K562 (cell line): ENCODE measurements around the gene ANTKMT. TPM values are rescaled to one million over a fixed set of nuclear protein-coding genes. Genes with fewer than 3 reads are reported as not detected.
A peak's percentile ranks its signal among the peaks of the same experiment; 100 is the strongest.

Experiments used
- CBX2 ChIP-seq: fragments of 200-600 bp; sonication (generic); IDR thresholded peaks from one replicate; pipeline ENCODE4 v1.6.1; 2012; ENCODE audit warnings: mild to moderate bottlenecking, low read length, inconsistent platforms; ENCODE audit not compliant: insufficient read depth, poor library complexity, severe bottlenecking
- DIDO1 ChIP-seq: fragments of 450-650 bp; IDR thresholded peaks from 2 replicates; pipeline ENCODE4 v1.6.1; 2016; ENCODE audit warnings: low read depth, missing biosample characterization, missing genetic modification characterization
- ETS2 ChIP-seq: IDR thresholded peaks from 2 replicates; pipeline ENCODE4 v1.6.1; 2016; ENCODE audit warnings: borderline replicate concordance, missing genetic modification characterization, mild to moderate bottlenecking, moderate library complexity, missing compliant biosample characterization; ENCODE audit not compliant: poor library complexity, severe bottlenecking
- NCOR1 ChIP-seq: fragments of 450-650 bp; IDR thresholded peaks from 2 replicates; pipeline ENCODE4 v1.6.1; 2016; ENCODE audit warnings: mild to moderate bottlenecking, moderate library complexity
- POLR2B ChIP-seq: fragments of 450-650 bp; IDR thresholded peaks from 2 replicates; pipeline ENCODE4 v1.6.1; 2018; ENCODE audit warnings: low read depth; ENCODE audit not compliant: partially characterized antibody
- TBP ChIP-seq: optimal IDR thresholded peaks from 2 replicates; pipeline ENCODE3; 2011; ENCODE audit warnings: low read depth, low read length, improper control_type of control experiment
- ZNF586 ChIP-seq: fragments of 450-650 bp; formaldehyde crosslinking; conservative IDR thresholded peaks from 2 replicates; pipeline ENCODE4 v1.4.0; 2020; ENCODE audit warnings: mild to moderate bottlenecking, moderate library complexity
- polyA plus RNA-seq, 8 experiments: library from polyadenylated mRNA; depleted of rRNA in 4 of 8; stranded (reverse) in 5 of 8; unstranded in 3 of 8; fragments of >200 nt; fragmentation: Nextera tagmentation in 2 of 8; fragmentation: Illumina TruSeq in 1 of 8; extraction: Ambion mirVana in 2 of 8; extraction: Trizol in 1 of 8; gene quantifications; 2 replicates each; pipeline versions ENCODE4 v1.2.1 to v1.2.3, GENCODE V29; 2011 to 2014; ENCODE audit warnings: inconsistent platforms in 1 of 8, missing spikeins in 1 of 8
- total RNA-seq, 7 experiments: library from RNA; depleted of rRNA in 6 of 7; stranded (reverse); fragments of >200 nt in 6 of 7; fragmentation: Illumina TruSeq in 2 of 7; extraction: Trizol in 2 of 7; gene quantifications; 2 replicates each; pipeline versions ENCODE4 v1.2.1 to v1.2.3, GENCODE V29; 2011 to 2021; ENCODE audit warnings: low replicate concordance in 1 of 7
- TF ChIP-seq, protein P1 (sequence below), 2 experiments: fragments of 450-650 bp in 1 of 2; IDR thresholded peaks; 2 replicates each; pipeline ENCODE4 v1.6.1; 2011 to 2017; ENCODE audit warnings: low read depth in 2 of 2, antibody characterized with exemption in 1 of 2, borderline replicate concordance in 1 of 2, low read length in 1 of 2, mild to moderate bottlenecking in 1 of 2, mixed read lengths in 1 of 2; ENCODE audit not compliant: control insufficient read depth in 1 of 2
- TF ChIP-seq, protein P2 (sequence below): fragments of 250-450 bp; sonication (Bioruptor Pico); IDR thresholded peaks from 2 replicates; pipeline ENCODE4 v1.4.0; 2020
- TF ChIP-seq, protein P3 (sequence below): sonication (generic); formaldehyde crosslinking; IDR thresholded peaks from 2 replicates; pipeline ENCODE4 v1.8.1; 2023; ENCODE audit warnings: mild to moderate bottlenecking, missing genetic modification reagents
- TF ChIP-seq, protein P4 (sequence below): sonication (generic); formaldehyde crosslinking; IDR thresholded peaks from 2 replicates; pipeline ENCODE4 v1.8.1; 2022; ENCODE audit warnings: missing genetic modification reagents
- TF ChIP-seq, protein P5 (sequence below): fragments of 450-650 bp; IDR thresholded peaks from 2 replicates; pipeline ENCODE4 v1.6.1; 2017; ENCODE audit warnings: mild to moderate bottlenecking, moderate library complexity
- TF ChIP-seq, protein P6 (sequence below), 3 experiments: IDR thresholded peaks in 2 of 3; conservative IDR thresholded peaks in 1 of 3; 2 replicates each; pipeline ENCODE4 v1.5.1; 2011 to 2012; ENCODE audit warnings: low read length in 3 of 3, mild to moderate bottlenecking in 3 of 3, control low read depth in 2 of 3, improper control_type of control experiment in 1 of 3, inconsistent platforms in 1 of 3, low read depth in 1 of 3, mixed read lengths in 1 of 3, moderate library complexity in 1 of 3; ENCODE audit not compliant: insufficient read depth in 2 of 3

Gene ANTKMT
- total and polyA plus RNA-seq, 9 of the 15 experiments (the other 6 are each of a cell fraction or from before 2014, with no cell fraction given), result 0.58 to 217 (median 19.1) TPM

DNA sequence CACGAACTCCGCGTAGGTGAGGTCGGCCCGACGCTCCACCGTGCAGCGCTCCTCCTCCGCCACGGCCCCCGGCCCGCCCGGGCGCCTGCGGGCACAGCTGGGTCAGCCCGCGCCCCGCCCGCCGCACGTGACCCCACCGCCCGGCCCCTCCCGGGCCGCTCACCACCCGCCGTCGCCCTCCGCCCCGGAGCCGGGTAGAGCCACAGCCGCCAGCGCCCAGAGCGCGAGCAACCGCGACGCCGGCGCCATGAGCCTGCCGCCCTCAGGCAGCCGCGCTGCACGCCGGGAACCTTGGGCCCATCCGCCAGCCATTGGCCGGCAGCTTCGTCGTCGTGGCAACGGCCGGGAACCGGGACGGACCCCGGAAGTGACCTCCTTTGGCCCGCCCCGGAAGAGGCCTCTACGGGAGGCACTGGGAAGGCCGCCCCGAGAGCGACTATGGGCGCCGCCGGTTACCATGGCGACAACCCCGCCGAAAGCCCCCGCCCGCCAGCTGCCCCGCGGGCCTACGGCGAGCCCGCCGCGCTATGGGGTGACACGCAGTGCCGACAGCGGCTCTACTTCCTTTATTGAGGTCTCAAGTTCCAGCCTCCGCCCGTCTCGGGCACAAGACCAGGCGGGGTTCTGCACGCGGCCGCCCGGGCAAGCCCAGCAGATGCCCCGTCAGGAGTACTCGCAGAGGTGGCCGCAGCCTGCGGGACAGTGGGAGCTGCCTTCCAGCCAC, 36.7 kb upstream of the ANTKMT start, which contains the start of gene JMJD8 (continued):
- TF ChIP-seq, protein P1, sequence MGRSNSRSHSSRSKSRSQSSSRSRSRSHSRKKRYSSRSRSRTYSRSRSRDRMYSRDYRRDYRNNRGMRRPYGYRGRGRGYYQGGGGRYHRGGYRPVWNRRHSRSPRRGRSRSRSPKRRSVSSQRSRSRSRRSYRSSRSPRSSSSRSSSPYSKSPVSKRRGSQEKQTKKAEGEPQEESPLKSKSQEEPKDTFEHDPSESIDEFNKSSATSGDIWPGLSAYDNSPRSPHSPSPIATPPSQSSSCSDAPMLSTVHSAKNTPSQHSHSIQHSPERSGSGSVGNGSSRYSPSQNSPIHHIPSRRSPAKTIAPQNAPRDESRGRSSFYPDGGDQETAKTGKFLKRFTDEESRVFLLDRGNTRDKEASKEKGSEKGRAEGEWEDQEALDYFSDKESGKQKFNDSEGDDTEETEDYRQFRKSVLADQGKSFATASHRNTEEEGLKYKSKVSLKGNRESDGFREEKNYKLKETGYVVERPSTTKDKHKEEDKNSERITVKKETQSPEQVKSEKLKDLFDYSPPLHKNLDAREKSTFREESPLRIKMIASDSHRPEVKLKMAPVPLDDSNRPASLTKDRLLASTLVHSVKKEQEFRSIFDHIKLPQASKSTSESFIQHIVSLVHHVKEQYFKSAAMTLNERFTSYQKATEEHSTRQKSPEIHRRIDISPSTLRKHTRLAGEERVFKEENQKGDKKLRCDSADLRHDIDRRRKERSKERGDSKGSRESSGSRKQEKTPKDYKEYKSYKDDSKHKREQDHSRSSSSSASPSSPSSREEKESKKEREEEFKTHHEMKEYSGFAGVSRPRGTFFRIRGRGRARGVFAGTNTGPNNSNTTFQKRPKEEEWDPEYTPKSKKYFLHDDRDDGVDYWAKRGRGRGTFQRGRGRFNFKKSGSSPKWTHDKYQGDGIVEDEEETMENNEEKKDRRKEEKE (IDR thresholded peaks at IDR 0.05; ENCODE audit: borderline replicate concordance in 1 of 2, control insufficient read depth in 1 of 2, low read depth in 2 of 2, low read length in 1 of 2), result no peak
- TF ChIP-seq, protein P2, sequence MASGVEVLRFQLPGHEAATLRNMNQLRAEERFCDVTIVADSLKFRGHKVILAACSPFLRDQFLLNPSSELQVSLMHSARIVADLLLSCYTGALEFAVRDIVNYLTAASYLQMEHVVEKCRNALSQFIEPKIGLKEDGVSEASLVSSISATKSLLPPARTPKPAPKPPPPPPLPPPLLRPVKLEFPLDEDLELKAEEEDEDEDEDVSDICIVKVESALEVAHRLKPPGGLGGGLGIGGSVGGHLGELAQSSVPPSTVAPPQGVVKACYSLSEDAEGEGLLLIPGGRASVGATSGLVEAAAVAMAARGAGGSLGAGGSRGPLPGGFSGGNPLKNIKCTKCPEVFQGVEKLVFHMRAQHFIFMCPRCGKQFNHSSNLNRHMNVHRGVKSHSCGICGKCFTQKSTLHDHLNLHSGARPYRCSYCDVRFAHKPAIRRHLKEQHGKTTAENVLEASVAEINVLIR (CRISPR knock-in tag), result peak; percentile 79
- TF ChIP-seq TBP, result peak; percentile 79
- TF ChIP-seq, protein P3, sequence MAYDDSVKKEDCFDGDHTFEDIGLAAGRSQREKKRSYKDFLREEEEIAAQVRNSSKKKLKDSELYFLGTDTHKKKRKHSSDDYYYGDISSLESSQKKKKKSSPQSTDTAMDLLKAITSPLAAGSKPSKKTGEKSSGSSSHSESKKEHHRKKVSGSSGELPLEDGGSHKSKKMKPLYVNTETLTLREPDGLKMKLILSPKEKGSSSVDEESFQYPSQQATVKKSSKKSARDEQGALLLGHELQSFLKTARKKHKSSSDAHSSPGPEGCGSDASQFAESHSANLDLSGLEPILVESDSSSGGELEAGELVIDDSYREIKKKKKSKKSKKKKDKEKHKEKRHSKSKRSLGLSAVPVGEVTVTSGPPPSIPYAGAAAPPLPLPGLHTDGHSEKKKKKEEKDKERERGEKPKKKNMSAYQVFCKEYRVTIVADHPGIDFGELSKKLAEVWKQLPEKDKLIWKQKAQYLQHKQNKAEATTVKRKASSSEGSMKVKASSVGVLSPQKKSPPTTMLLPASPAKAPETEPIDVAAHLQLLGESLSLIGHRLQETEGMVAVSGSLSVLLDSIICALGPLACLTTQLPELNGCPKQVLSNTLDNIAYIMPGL (CRISPR knock-in tag), result no peak; the same call in 1 of the 2 replicates
- TF ChIP-seq NCOR1, result no peak
- peak; percentile 58 for TF ChIP-seq POLR2B
- TF ChIP-seq ZNF586 (CRISPR knock-in tag), result no peak
- TF ChIP-seq, protein P4, sequence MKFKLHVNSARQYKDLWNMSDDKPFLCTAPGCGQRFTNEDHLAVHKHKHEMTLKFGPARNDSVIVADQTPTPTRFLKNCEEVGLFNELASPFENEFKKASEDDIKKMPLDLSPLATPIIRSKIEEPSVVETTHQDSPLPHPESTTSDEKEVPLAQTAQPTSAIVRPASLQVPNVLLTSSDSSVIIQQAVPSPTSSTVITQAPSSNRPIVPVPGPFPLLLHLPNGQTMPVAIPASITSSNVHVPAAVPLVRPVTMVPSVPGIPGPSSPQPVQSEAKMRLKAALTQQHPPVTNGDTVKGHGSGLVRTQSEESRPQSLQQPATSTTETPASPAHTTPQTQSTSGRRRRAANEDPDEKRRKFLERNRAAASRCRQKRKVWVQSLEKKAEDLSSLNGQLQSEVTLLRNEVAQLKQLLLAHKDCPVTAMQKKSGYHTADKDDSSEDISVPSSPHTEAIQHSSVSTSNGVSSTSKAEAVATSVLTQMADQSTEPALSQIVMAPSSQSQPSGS, result 0 out of 2 replicates have a peak, but pooled peaks have one; percentile 4
- no peak for TF ChIP-seq DIDO1 (tag)
- TF ChIP-seq ETS2, result no peak
- TF ChIP-seq, protein P5, sequence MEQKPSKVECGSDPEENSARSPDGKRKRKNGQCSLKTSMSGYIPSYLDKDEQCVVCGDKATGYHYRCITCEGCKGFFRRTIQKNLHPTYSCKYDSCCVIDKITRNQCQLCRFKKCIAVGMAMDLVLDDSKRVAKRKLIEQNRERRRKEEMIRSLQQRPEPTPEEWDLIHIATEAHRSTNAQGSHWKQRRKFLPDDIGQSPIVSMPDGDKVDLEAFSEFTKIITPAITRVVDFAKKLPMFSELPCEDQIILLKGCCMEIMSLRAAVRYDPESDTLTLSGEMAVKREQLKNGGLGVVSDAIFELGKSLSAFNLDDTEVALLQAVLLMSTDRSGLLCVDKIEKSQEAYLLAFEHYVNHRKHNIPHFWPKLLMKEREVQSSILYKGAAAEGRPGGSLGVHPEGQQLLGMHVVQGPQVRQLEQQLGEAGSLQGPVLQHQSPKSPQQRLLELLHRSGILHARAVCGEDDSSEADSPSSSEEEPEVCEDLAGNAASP, result no peak
- TF ChIP-seq CBX2, result no peak
- TF ChIP-seq, protein P6, sequence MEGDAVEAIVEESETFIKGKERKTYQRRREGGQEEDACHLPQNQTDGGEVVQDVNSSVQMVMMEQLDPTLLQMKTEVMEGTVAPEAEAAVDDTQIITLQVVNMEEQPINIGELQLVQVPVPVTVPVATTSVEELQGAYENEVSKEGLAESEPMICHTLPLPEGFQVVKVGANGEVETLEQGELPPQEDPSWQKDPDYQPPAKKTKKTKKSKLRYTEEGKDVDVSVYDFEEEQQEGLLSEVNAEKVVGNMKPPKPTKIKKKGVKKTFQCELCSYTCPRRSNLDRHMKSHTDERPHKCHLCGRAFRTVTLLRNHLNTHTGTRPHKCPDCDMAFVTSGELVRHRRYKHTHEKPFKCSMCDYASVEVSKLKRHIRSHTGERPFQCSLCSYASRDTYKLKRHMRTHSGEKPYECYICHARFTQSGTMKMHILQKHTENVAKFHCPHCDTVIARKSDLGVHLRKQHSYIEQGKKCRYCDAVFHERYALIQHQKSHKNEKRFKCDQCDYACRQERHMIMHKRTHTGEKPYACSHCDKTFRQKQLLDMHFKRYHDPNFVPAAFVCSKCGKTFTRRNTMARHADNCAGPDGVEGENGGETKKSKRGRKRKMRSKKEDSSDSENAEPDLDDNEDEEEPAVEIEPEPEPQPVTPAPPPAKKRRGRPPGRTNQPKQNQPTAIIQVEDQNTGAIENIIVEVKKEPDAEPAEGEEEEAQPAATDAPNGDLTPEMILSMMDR (IDR thresholded peaks at IDR 0.05 in 2 of 3, conservative IDR thresholded peaks at IDR 0.05 in 1 of 3; ENCODE audit: insufficient read depth in 2 of 3, low read depth in 1 of 3, low read length in 3 of 3), result 0 out of 6 replicates have a peak, but pooled peaks of 1 of the 3 experiments have one; percentile 1
